Stomach (tissue), 9 donors: ENCODE data around the gene FOXN3. TPM values are rescaled to one million over a fixed set of nuclear protein-coding genes. Genes with fewer than 3 reads are reported as not detected.
A peak's percentile ranks its signal among the peaks of the same experiment; 100 is the strongest.

ENCODE experiments used
- DNase-seq, 2 donors: peaks; one replicate each; pipeline versions ENCODE4 v3.0.0 to v3.0.0-alpha.2; 2013 to 2019
- H3K27ac ChIP-seq, 5 donors: fragments of 200-600 bp in 4 of 5; sonication (generic) in 4 of 5; one replicate each; pipeline ENCODE4 v1.5.1; 2013 to 2019; ENCODE audit warnings: mild to moderate bottlenecking in 1 of 5, moderate library complexity in 1 of 5
- H3K27me3 ChIP-seq, 3 donors: fragments of 200-600 bp; sonication (generic); one replicate each; pipeline ENCODE4 v1.5.1; 2017 to 2019; ENCODE audit warnings: mixed run types in 1 of 3
- H3K36me3 ChIP-seq, 4 donors: fragments of 200-600 bp; sonication (generic); 1 replicate in 3 of 4; 2 replicates in 1 of 4; pipeline ENCODE4 v1.5.1; 2016 to 2019
- H3K4me1 ChIP-seq, 4 donors: fragments of 200-600 bp; sonication (generic); one replicate each; pipeline ENCODE4 v1.5.1; 2016 to 2019
- H3K4me3 ChIP-seq, 4 donors: fragments of 200-600 bp; sonication (generic) in 3 of 4; one replicate each; pipeline ENCODE4 v1.5.1; 2016 to 2019; ENCODE audit warnings: mild to moderate bottlenecking in 1 of 4
- H3K9me3 ChIP-seq, 4 donors: fragments of 200-600 bp; sonication (generic); one replicate each; pipeline ENCODE4 v1.5.1; 2016 to 2019
- EP300 ChIP-seq: sonication (generic); formaldehyde crosslinking; IDR thresholded peaks from one replicate; pipeline ENCODE4 v1.6.1; 2017; ENCODE audit warnings: antibody characterized with exemption
- POLR2A ChIP-seq, 4 donors: fragments of 450-650 bp; IDR thresholded peaks; one replicate each; pipeline ENCODE4 v1.6.1; 2016; ENCODE audit warnings: antibody characterized with exemption in 4 of 4, control low read depth in 2 of 4, mild to moderate bottlenecking in 1 of 4, moderate library complexity in 1 of 4
- POLR2AphosphoS5 ChIP-seq, 3 donors: sonication (generic); formaldehyde crosslinking; IDR thresholded peaks; one replicate each; pipeline ENCODE4 v1.6.1; 2016; ENCODE audit warnings: antibody characterized with exemption in 3 of 3
- WGBS, 5 donors: extraction: QIAGEN DNeasy Blood & Tissue Kit in 3 of 5; methylation state at CpG; one replicate each; pipeline versions ENCODE4 v1.1.5 to v1.1.7; 2013 to 2018; 5-methylcytosine and 5-hydroxymethylcytosine counted together
- intact Hi-C: fragments of 100-400 bp; cut with DNase I; formaldehyde crosslinking; loops from one replicate; pipeline ENCODE4 v1.15.1; 2023; ENCODE audit warnings: low total_unique reads
- polyA plus RNA-seq, 3 donors: library from polyadenylated mRNA; stranded (reverse); fragments of 200-250 nt; gene quantifications; one replicate each; pipeline ENCODE4 v1.2.3, GENCODE V29; 2013
- total RNA-seq, 5 donors: library from RNA; depleted of rRNA; stranded (reverse); fragments of >200 nt; gene quantifications; one replicate each; pipeline versions ENCODE4 v1.1.0 to v1.2.3, GENCODE V29; 2014 to 2016
- TF ChIP-seq, protein P1 (sequence below), 7 experiments: fragments of 450-650 bp in 4 of 7; fragments of 200-600 bp in 3 of 7; sonication (generic) in 3 of 7; IDR thresholded peaks; one replicate each; pipeline ENCODE4 v1.5.1; 2016 to 2019; ENCODE audit warnings: antibody characterized with exemption in 7 of 7, control low read depth in 2 of 7, mild to moderate bottlenecking in 1 of 7
- donor health status: healthy with polysubstance abuse.
- donor health status: Bipolar disorder and iron deficiency.
- donor health status: healthy.

The FOXN3 gene
- total and polyA plus RNA-seq, 8 donors: 12.5 to 126 (median 56.6) TPM

DNA sequence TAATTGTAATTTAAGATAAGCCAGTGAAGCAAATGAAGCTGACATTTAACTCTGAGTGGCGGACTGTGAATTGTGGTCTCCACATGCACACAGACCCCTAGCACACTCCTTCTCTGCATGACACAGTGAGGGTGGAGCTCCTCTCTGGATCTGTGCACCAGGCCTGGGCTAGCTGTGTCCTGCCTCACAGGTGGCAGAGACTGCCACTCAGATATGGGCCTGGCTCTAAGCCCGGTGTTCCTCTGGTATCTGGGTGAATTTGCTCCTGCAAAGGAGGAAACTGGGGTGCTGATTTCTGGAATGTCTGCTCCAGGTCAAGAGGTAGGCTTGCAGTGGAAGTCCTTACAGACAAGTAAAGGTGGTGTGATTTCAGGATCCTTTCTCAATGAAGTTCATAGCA lies 282.4 kb downstream of the FOXN3 start:
- peak in 1 of 2 donors; percentile 81 for DNase-seq

DNA sequence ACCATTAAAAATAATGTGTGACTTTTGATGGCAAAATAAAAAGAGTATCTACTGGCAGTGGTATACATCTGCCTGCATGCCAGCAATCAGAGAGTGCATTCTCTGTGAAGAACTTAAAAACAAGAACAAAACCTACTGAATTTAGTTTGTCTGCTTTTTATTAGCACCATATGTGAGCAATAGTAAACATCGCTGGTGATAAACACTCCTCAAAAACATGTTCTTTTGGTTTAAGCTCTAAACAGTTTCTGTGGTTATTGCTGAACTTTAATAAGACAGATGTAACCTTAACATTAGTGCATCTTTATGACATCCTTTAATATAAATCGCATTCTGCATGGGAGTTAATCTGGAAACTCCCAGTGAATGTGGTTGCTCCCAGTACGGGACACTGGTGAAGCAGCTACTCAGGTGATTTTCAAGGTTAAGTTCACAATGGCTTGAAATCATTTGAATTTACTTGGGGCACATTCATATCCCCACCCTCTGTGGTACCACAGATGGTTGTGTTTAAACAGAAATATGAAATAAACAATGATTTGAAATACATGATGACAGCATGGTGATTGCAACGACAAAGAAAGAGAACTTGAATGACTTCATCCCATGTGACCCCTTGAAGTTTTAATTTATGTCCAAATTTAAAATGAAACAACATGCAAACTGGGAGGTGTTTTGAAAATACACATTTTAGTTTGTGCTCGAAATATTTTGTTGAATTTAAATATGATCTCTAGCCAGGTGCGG lies 285.9 kb downstream of the FOXN3 start:
- Histone ChIP-seq H3K4me1 (peaks cover 0 to 8% (median 2%) of the 10 kb centered on the region in 4 donors), H3K27ac (no peak overlapping the region), H3K4me3 (no peak overlapping the region), H3K36me3 (no peaks in the 10 kb centered on the region), H3K9me3 (peaks cover 0 to 9% (median 0%) of the 10 kb centered on the region in 4 donors), H3K27me3 (no peaks in the 10 kb centered on the region)
- WGBS, 5 donors: 83 to 90% (median 87%) methylated on average over 6 of the region's 6 CpGs
- DNase-seq: no peak
- TF ChIP-seq POLR2A (IDR thresholded peaks at IDR 0.05): no peak
- TF ChIP-seq, protein P1, sequence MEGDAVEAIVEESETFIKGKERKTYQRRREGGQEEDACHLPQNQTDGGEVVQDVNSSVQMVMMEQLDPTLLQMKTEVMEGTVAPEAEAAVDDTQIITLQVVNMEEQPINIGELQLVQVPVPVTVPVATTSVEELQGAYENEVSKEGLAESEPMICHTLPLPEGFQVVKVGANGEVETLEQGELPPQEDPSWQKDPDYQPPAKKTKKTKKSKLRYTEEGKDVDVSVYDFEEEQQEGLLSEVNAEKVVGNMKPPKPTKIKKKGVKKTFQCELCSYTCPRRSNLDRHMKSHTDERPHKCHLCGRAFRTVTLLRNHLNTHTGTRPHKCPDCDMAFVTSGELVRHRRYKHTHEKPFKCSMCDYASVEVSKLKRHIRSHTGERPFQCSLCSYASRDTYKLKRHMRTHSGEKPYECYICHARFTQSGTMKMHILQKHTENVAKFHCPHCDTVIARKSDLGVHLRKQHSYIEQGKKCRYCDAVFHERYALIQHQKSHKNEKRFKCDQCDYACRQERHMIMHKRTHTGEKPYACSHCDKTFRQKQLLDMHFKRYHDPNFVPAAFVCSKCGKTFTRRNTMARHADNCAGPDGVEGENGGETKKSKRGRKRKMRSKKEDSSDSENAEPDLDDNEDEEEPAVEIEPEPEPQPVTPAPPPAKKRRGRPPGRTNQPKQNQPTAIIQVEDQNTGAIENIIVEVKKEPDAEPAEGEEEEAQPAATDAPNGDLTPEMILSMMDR (IDR thresholded peaks at IDR 0.05): no peak
- TF ChIP-seq EP300: no peak
- no peak for TF ChIP-seq POLR2AphosphoS5 (IDR thresholded peaks at IDR 0.05)
- intact Hi-C loops: no loop called here

More for the DNA sequence above, 282.4 kb downstream of the FOXN3 start:
- peaks cover 0 to 24% (median 14%) of the 10 kb centered on the region in 4 donors for H3K4me1 ChIP-seq
- no peak overlapping the region for H3K4me3 ChIP-seq
- intact Hi-C loops: no loop called here
- no peak overlapping the region for H3K27ac ChIP-seq
- H3K27me3 ChIP-seq: no peaks in the 10 kb centered on the region
- H3K9me3 ChIP-seq: peaks cover 0 to 16% (median 0%) of the 10 kb centered on the region in 4 donors
- 40 to 58% (median 52%) methylated on average over 2 of the region's 2 CpGs for WGBS, 5 donors
- no peaks in the 10 kb centered on the region for H3K36me3 ChIP-seq
- TF ChIP-seq POLR2AphosphoS5 (IDR thresholded peaks at IDR 0.05) (peak in 1 of 3 donors; percentile 29), POLR2A (IDR thresholded peaks at IDR 0.05) (no peak)
- TF ChIP-seq, protein P1 (IDR thresholded peaks at IDR 0.05): no peak

DNA sequence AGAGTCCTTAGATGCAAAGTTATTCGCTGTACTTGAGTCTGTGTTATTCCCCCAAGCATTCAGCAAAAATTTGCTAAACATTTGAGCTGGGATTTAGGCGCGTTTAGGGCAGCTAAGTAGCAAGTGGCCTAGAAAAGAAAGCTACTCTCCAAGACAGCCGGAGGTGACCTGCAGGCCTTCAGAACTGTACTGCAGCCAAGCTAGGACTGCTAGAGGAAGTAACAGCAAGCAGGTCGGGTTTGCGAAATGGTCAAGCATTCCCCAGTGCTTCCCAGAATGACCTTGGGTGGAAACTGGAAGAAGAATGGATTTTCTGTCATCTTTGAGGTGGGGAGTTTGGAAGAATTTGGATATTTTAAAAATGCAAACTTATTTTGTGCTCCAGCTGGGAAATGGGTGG lies 287.5 kb downstream of the FOXN3 start:
- intact Hi-C loops: no loop called here
- Histone ChIP-seq H3K4me1 (peaks cover 0 to 4% (median 1%) of the 10 kb centered on the region in 4 donors), H3K9me3 (no peaks in the 10 kb centered on the region), H3K27ac (no peak overlapping the region), H3K27me3 (no peaks in the 10 kb centered on the region), H3K36me3 (no peaks in the 10 kb centered on the region), H3K4me3 (no peak overlapping the region)
- 80 to 90% (median 84%) methylated on average over 6 of the region's 6 CpGs for WGBS, 5 donors
- DNase-seq: no peak
- TF ChIP-seq POLR2A (IDR thresholded peaks at IDR 0.05) (no peak), POLR2AphosphoS5 (IDR thresholded peaks at IDR 0.05) (no peak), EP300 (no peak)
- TF ChIP-seq, protein P1 (IDR thresholded peaks at IDR 0.05): no peak

DNA sequence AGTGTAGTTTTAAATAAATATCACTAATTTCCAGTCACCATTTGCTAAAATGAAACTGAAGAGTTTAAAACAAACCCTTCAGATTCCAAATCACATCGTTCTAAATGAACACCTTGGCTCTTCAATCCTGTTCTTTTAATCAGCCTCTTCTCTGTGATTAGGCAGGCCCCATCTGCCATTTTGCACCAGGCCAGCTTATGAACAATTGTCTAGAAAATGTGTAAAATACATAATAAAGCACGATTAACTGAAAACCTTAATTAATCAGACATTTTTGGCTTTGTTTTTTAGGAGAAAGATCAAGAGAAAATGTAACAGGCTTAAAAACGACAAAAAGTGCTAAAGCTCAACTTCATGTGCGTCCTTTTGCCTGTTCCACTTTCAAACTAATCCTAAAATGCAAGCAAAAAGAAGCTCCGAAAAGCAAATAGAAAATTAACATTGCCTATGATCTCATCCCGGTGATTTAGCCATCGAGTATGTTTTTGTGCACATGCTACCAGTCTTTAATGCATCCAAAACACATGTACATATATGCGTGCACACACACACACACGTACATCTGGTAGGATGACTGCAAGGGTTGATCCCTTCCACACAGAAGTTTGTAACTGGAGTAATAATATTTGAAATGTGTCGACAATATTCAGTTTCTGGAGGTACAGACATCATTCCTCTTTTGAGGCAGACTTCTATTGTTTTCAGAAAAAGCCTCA lies 288.6 kb downstream of the FOXN3 start:
- intact Hi-C loops: no loop called here
- no peak for DNase-seq
- Histone ChIP-seq H3K36me3 (no peaks in the 10 kb centered on the region), H3K27me3 (no peaks in the 10 kb centered on the region), H3K4me3 (no peak overlapping the region), H3K4me1 (no peaks in the 10 kb centered on the region), H3K9me3 (no peaks in the 10 kb centered on the region), H3K27ac (no peak overlapping the region)
- 91 to 95% (median 92%) methylated on average over 10 of the region's 10 CpGs for WGBS, 5 donors
- TF ChIP-seq POLR2AphosphoS5 (IDR thresholded peaks at IDR 0.05): no peak
- no peak for TF ChIP-seq POLR2A (IDR thresholded peaks at IDR 0.05)
- TF ChIP-seq EP300: no peak
- TF ChIP-seq, protein P1 (IDR thresholded peaks at IDR 0.05): no peak
